ENCODE measurements around the gene OAS2. TPM values are rescaled to one million over a fixed set of nuclear protein-coding genes. Genes with fewer than 3 reads are reported as not detected.
A peak's percentile ranks its signal among the peaks of the same experiment; 100 is the strongest.

The OAS2 gene
- polyA plus RNA-seq, 1 donor from 2014 or later, result not detected

DNA sequence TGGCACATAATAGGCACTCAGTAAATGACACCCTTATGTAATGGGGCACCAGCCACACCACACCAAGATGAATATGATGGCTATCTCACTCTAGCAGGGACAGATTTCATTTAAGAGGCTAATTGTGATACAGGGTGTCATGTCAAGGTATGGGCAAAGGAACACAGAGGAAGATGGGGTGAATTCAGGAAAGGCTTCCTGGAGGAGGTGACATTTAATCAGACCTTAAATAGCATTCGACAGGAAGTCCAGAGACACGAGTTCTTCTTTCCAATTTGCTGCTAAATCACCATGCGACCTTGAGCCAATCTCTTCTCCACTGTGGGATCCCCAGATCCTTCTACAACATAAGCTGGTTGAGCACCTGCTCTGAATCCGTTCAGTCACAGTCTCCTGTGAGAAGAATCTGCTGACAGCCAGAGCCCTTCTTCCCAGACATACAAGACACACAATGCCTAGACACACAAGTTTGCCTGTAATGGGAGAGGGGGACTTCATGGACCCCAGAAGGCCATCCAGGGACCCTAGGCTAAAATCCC is 76.7 kb downstream of the OAS2 start:
- no peaks in the 10 kb centered on the region for H3K27me3 ChIP-seq (ENCODE audit: insufficient read depth, low read depth, low read length)
- no peaks in the 10 kb centered on the region for H4K20me1 ChIP-seq (ENCODE audit: insufficient read depth)
- H2AFZ ChIP-seq (ENCODE audit: low read depth, low read length), result no peak overlapping the region
- H3K36me3 ChIP-seq (ENCODE audit: insufficient read depth, low read length), result no peaks in the 10 kb centered on the region
- no peak overlapping the region for H3K9ac ChIP-seq (ENCODE audit: low read length)
- H3K9me3 ChIP-seq (ENCODE audit: low read length), result no peaks in the 10 kb centered on the region
- peaks cover 20% of the 10 kb centered on the region for H3K79me2 ChIP-seq (replicated peaks; ENCODE audit: insufficient read depth, low read length)
- H3K27ac ChIP-seq (ENCODE audit: low read length), result no peak overlapping the region
- H3K4me2 ChIP-seq (ENCODE audit: low read length), result no peak overlapping the region
- H3K4me3 ChIP-seq (ENCODE audit: low read length), result no peak overlapping the region
- TF ChIP-seq SMC3 (conservative IDR thresholded peaks at IDR 0.05; ENCODE audit: poor library complexity) (no peak), EP300 (conservative IDR thresholded peaks at IDR 0.05; ENCODE audit: poor library complexity, severe bottlenecking) (no peak)
- H3F3A ChIP-seq (ENCODE audit: insufficient read depth, low read length, poor library complexity, severe bottlenecking), result no peaks in the 10 kb centered on the region
- H3K9me2 ChIP-seq (ENCODE audit: insufficient read depth, low read length), result no peaks in the 10 kb centered on the region

DNA sequence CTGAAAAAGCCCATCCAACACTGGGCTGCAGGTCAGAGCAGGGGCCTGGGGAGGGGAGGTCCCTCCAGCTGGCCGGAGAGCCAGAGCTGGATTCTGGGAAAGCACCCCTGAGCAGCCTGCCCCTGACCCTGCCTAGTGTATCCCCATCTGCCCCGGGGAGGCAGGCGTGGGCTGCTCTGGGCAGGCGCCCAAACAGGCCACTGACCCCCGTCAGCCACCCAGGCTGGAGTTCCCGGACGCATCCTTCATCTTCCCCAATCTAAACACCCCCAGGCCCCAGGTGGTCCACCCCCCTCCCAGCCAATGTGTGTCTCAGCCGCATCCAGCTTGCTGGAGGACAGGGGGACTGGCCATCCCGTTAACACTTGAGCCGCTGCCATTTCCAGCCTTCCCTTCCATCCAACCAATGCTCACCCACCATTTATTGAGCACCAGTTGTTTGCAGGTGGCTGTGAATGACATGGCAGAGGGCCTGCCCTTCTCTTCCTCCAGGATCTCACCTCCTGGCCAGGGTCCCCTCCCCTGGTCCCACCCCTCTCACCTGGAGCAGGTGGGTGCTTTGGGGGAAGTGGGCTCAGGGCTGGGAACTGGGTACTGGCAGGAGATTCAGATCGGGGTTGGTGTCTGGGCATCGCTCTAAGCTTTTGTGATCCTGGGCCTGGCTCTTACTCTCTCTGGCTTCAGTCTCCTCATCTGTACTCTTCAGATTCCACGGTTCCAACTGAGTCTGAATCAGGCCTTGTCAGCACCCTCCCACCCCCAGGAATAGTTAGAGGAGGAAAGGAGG is 77.5 kb downstream of the OAS2 start:
- H4K20me1 ChIP-seq (ENCODE audit: insufficient read depth), result no peaks in the 10 kb centered on the region
- peak overlapping the region; percentile 33 for H3K4me2 ChIP-seq (ENCODE audit: low read length)
- no peaks in the 10 kb centered on the region for H3K9me2 ChIP-seq (ENCODE audit: insufficient read depth, low read length)
- H3F3A ChIP-seq (ENCODE audit: insufficient read depth, low read length, poor library complexity, severe bottlenecking), result no peaks in the 10 kb centered on the region
- no peaks in the 10 kb centered on the region for H3K27me3 ChIP-seq (ENCODE audit: insufficient read depth, low read depth, low read length)
- H3K9me3 ChIP-seq (ENCODE audit: low read length), result no peaks in the 10 kb centered on the region
- no peaks in the 10 kb centered on the region for H3K36me3 ChIP-seq (ENCODE audit: insufficient read depth, low read length)
- peaks cover 23% of the 10 kb centered on the region for H3K79me2 ChIP-seq (replicated peaks; ENCODE audit: insufficient read depth, low read length)
- H2AFZ ChIP-seq (ENCODE audit: low read depth, low read length), result peak overlapping the region; percentile 91
- peak overlapping the region; percentile 81 for H3K4me3 ChIP-seq (ENCODE audit: low read length)
- peak overlapping the region; percentile 93 for H3K9ac ChIP-seq (ENCODE audit: low read length)
- TF ChIP-seq TAF1 (IDR thresholded peaks at IDR 0.05; ENCODE audit: low read depth) (no peak), EZH2 (IDR thresholded peaks at IDR 0.05; ENCODE audit: borderline replicate concordance, insufficient read depth, low read length, poor library complexity, severe bottlenecking) (no peak), MXI1 (conservative IDR thresholded peaks at IDR 0.05; ENCODE audit: poor library complexity, severe bottlenecking) (no peak), EP300 (conservative IDR thresholded peaks at IDR 0.05; ENCODE audit: poor library complexity, severe bottlenecking) (no peak), RAD21 (conservative IDR thresholded peaks at IDR 0.05) (no peak), SMC3 (conservative IDR thresholded peaks at IDR 0.05; ENCODE audit: poor library complexity) (no peak), POLR2AphosphoS5 (IDR thresholded peaks at IDR 0.05) (no peak)
- TF ChIP-seq, protein P1, sequence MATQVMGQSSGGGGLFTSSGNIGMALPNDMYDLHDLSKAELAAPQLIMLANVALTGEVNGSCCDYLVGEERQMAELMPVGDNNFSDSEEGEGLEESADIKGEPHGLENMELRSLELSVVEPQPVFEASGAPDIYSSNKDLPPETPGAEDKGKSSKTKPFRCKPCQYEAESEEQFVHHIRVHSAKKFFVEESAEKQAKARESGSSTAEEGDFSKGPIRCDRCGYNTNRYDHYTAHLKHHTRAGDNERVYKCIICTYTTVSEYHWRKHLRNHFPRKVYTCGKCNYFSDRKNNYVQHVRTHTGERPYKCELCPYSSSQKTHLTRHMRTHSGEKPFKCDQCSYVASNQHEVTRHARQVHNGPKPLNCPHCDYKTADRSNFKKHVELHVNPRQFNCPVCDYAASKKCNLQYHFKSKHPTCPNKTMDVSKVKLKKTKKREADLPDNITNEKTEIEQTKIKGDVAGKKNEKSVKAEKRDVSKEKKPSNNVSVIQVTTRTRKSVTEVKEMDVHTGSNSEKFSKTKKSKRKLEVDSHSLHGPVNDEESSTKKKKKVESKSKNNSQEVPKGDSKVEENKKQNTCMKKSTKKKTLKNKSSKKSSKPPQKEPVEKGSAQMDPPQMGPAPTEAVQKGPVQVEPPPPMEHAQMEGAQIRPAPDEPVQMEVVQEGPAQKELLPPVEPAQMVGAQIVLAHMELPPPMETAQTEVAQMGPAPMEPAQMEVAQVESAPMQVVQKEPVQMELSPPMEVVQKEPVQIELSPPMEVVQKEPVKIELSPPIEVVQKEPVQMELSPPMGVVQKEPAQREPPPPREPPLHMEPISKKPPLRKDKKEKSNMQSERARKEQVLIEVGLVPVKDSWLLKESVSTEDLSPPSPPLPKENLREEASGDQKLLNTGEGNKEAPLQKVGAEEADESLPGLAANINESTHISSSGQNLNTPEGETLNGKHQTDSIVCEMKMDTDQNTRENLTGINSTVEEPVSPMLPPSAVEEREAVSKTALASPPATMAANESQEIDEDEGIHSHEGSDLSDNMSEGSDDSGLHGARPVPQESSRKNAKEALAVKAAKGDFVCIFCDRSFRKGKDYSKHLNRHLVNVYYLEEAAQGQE (IDR thresholded peaks at IDR 0.05; ENCODE audit: borderline replicate concordance), result no peak
- TF ChIP-seq, protein P2, sequence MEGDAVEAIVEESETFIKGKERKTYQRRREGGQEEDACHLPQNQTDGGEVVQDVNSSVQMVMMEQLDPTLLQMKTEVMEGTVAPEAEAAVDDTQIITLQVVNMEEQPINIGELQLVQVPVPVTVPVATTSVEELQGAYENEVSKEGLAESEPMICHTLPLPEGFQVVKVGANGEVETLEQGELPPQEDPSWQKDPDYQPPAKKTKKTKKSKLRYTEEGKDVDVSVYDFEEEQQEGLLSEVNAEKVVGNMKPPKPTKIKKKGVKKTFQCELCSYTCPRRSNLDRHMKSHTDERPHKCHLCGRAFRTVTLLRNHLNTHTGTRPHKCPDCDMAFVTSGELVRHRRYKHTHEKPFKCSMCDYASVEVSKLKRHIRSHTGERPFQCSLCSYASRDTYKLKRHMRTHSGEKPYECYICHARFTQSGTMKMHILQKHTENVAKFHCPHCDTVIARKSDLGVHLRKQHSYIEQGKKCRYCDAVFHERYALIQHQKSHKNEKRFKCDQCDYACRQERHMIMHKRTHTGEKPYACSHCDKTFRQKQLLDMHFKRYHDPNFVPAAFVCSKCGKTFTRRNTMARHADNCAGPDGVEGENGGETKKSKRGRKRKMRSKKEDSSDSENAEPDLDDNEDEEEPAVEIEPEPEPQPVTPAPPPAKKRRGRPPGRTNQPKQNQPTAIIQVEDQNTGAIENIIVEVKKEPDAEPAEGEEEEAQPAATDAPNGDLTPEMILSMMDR (IDR thresholded peaks at IDR 0.05; ENCODE audit: poor library complexity, severe bottlenecking), result no peak
- peak overlapping the region; percentile 74 for H3K27ac ChIP-seq (ENCODE audit: low read length)

Measured in neural cell (in vitro differentiated cells).